ENCODE measurements around the gene FEM1A. TPM values are rescaled to one million over a fixed set of nuclear protein-coding genes. Genes with fewer than 3 reads are reported as not detected.
A peak's percentile ranks its signal among the peaks of the same experiment; 100 is the strongest.

The FEM1A gene
- total and polyA plus RNA-seq, 9 of the 15 experiments (the other 6 are each of a cell fraction or from before 2014, with no cell fraction given), result 0.08 to 19.0 (median 6.8) TPM

DNA sequence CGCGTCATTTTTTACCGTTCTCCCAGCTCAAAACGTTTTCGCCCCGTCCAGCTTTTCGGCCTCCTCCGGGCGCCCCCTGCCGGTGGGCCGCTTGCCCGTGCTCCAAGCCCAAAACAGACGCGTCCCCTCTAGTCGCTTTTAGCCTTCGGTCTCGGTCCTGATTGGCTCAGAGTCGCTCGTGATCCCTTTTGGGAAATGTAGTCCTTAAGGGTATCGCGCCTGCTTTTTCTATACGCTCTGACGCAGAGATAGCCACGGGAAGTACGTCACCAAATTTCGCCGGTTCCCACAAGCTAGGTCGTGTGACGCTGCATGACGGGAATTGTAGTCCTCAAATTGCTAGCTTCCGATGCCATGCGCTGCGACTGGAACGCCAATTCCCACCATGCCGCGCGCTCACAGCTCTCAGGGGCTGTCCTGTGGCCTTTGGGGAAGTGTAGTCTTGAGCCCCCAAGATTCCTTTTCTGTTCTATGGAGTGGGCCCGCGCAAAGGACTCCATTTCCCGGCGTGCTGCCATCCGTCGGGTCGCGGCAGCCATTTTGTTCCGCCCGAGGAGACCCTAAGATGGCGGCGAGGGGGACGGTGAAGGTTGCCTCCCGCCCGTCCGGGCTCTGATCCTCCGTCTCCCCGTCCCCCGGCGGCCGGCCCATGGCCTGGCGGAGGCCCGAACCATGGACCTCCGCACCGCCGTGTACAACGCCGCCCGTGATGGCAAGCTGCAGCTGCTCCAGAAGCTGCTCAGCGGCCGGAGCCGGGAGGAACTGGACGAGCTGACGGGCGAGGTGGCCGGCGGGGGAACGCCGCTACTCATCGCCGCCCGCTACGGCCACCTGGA is at the start of gene FEM1A (continued):
- peak; percentile 48; the same call in 1 of the 2 replicates for TF ChIP-seq CHD2 (IDR thresholded peaks at IDR 0.05; ENCODE audit: low read depth, low read length)
- TF ChIP-seq, protein P1, sequence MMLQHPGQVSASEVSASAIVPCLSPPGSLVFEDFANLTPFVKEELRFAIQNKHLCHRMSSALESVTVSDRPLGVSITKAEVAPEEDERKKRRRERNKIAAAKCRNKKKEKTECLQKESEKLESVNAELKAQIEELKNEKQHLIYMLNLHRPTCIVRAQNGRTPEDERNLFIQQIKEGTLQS (IDR thresholded peaks at IDR 0.05), result peak; percentile 65
- TF ChIP-seq, protein P1 (CRISPR knock-in tag; conservative IDR thresholded peaks at IDR 0.05), result no peak
- TF ChIP-seq, protein P2, sequence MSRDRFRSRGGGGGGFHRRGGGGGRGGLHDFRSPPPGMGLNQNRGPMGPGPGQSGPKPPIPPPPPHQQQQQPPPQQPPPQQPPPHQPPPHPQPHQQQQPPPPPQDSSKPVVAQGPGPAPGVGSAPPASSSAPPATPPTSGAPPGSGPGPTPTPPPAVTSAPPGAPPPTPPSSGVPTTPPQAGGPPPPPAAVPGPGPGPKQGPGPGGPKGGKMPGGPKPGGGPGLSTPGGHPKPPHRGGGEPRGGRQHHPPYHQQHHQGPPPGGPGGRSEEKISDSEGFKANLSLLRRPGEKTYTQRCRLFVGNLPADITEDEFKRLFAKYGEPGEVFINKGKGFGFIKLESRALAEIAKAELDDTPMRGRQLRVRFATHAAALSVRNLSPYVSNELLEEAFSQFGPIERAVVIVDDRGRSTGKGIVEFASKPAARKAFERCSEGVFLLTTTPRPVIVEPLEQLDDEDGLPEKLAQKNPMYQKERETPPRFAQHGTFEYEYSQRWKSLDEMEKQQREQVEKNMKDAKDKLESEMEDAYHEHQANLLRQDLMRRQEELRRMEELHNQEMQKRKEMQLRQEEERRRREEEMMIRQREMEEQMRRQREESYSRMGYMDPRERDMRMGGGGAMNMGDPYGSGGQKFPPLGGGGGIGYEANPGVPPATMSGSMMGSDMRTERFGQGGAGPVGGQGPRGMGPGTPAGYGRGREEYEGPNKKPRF (IDR thresholded peaks at IDR 0.05; ENCODE audit: low read depth, low read length), result no peak
- peak; percentile 94 for TF ChIP-seq ATF7 (IDR thresholded peaks at IDR 0.05)
- TF ChIP-seq NR2C1 (IDR thresholded peaks at IDR 0.05), result peak; percentile 98
- TF ChIP-seq NR2C1 (tag; IDR thresholded peaks at IDR 0.05), result peak; percentile 99
- TF ChIP-seq, protein P3, sequence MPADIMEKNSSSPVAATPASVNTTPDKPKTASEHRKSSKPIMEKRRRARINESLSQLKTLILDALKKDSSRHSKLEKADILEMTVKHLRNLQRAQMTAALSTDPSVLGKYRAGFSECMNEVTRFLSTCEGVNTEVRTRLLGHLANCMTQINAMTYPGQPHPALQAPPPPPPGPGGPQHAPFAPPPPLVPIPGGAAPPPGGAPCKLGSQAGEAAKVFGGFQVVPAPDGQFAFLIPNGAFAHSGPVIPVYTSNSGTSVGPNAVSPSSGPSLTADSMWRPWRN (IDR thresholded peaks at IDR 0.05; ENCODE audit: low read depth), result no peak
- peak; percentile 11; the same call in 1 of the 2 replicates for TF ChIP-seq RUNX1 (IDR thresholded peaks at IDR 0.05; ENCODE audit: low read depth)
- TF ChIP-seq ZNF57 (CRISPR knock-in tag; IDR thresholded peaks at IDR 0.05), result no peak
- TF ChIP-seq STAT5B (CRISPR knock-in tag; IDR thresholded peaks at IDR 0.05), result no peak
- no peak for TF ChIP-seq MAFF (IDR thresholded peaks at IDR 0.05; ENCODE audit: low read length)
- TF ChIP-seq BCL6 (CRISPR knock-in tag; IDR thresholded peaks at IDR 0.05), result peak; percentile 92; the same call in 1 of the 2 replicates
- TF ChIP-seq POLR2H (tag; IDR thresholded peaks at IDR 0.05; ENCODE audit: low read depth), result peak; percentile 56
- TF ChIP-seq TAF15 (IDR thresholded peaks at IDR 0.05; ENCODE audit: low read depth, low read length), result no peak
- peak; percentile 85 for TF ChIP-seq TAF1 (IDR thresholded peaks at IDR 0.05; ENCODE audit: control insufficient read depth, extremely low read depth, insufficient read depth, low read length, severe bottlenecking)
- TF ChIP-seq SMAD1 (IDR thresholded peaks at IDR 0.05; ENCODE audit: low read depth, low read length, partially characterized antibody), result peak; percentile 43
- TF ChIP-seq HDAC6 (IDR thresholded peaks at IDR 0.05; ENCODE audit: low read depth, low read length), result no peak
- peak; percentile 95 for TF ChIP-seq NR2C2 (CRISPR knock-in tag; IDR thresholded peaks at IDR 0.05)
- TF ChIP-seq NR2C2 (tag; IDR thresholded peaks at IDR 0.05), result peak; percentile 99
- TF ChIP-seq NONO (IDR thresholded peaks at IDR 0.05; ENCODE audit: low read depth in 2 of 2, low read length in 1 of 2), result 0 out of 4 replicates have a peak, but pooled peaks of 1 of the 2 experiments have one; percentile 11
- TF ChIP-seq SOX6 (IDR thresholded peaks at IDR 0.05), result peak; percentile 18; the same call in 1 of the 2 replicates
- no peak for TF ChIP-seq ZNF24 (IDR thresholded peaks at IDR 0.05)
- TF ChIP-seq, protein P4, sequence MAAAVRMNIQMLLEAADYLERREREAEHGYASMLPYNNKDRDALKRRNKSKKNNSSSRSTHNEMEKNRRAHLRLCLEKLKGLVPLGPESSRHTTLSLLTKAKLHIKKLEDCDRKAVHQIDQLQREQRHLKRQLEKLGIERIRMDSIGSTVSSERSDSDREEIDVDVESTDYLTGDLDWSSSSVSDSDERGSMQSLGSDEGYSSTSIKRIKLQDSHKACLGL (CRISPR knock-in tag; IDR thresholded peaks at IDR 0.05; ENCODE audit: borderline replicate concordance, poor library complexity, severe bottlenecking), result no peak
- TF ChIP-seq PHTF2 (CRISPR knock-in tag; IDR thresholded peaks at IDR 0.05), result 0 out of 2 replicates have a peak, but pooled peaks have one; percentile 63
- TF ChIP-seq ESRRA (IDR thresholded peaks at IDR 0.05; ENCODE audit: borderline replicate concordance, low read depth), result peak; percentile 80; the same call in 1 of the 2 replicates
